Measurements from ENCODE around the gene CD69. TPM values are rescaled to one million over a fixed set of nuclear protein-coding genes. Genes with fewer than 3 reads are reported as not detected.

CD69 gene
- total RNA-seq, 1 donor from 2014 or later: 0.18 TPM

- DNase-seq (ENCODE audit: low read depth): no peak
- H3K27ac Mint-ChIP-seq (ENCODE audit: unreplicated experiment): no peak overlapping the region
Observed at GRCh38 chr12:9731393-9731792, 29.3 kb downstream of the CD69 start.

GRCh38 chr12:9730591-9730990 lies 30.1 kb downstream of the CD69 start:
- H3K9me3 ChIP-seq (ENCODE audit: insufficient read depth, low read depth, low read length): no peaks in the 10 kb centered on the region
- H3K27ac ChIP-seq (ENCODE audit: low read depth, low read length): no peak overlapping the region
- H3K4me1 ChIP-seq (ENCODE audit: insufficient read depth, low read length): no peaks in the 10 kb centered on the region
- Mint-ChIP-seq H3K4me3 (ENCODE audit: unreplicated experiment) (no peak overlapping the region), H3K4me1 (ENCODE audit: low read depth, unreplicated experiment) (no peaks in the 10 kb centered on the region), H3K27me3 (ENCODE audit: low read depth, unreplicated experiment) (no peaks in the 10 kb centered on the region), H3K27ac (ENCODE audit: unreplicated experiment) (no peak overlapping the region), H3K36me3 (ENCODE audit: low read depth, unreplicated experiment) (no peaks in the 10 kb centered on the region), H3K9me3 (ENCODE audit: unreplicated experiment) (no peaks in the 10 kb centered on the region)
- no peak overlapping the region for H2AFZ ChIP-seq (ENCODE audit: low read depth, low read length)
- H3K4me2 ChIP-seq (ENCODE audit: low read length): no peak overlapping the region
- DNase-seq (ENCODE audit: low read depth): no peak
- H4K20me1 ChIP-seq (ENCODE audit: insufficient read depth, low read length): no peaks in the 10 kb centered on the region
- H3K27me3 ChIP-seq (ENCODE audit: insufficient read depth, low read length): no peaks in the 10 kb centered on the region
- H3K9ac ChIP-seq (ENCODE audit: low read length): no peak overlapping the region
- H3K36me3 ChIP-seq (ENCODE audit: insufficient read depth, low read length): no peaks in the 10 kb centered on the region
- FAIRE-seq: no peak
- H3K79me2 ChIP-seq (ENCODE audit: insufficient read depth, low read length): no peaks in the 10 kb centered on the region
- no peak overlapping the region for H3K4me3 ChIP-seq (ENCODE audit: insufficient read depth, low read depth, low read length)
- no peak for TF ChIP-seq EZH2 (IDR thresholded peaks at IDR 0.05; ENCODE audit: insufficient read depth, low read length)
- TF ChIP-seq CTCF (IDR thresholded peaks at IDR 0.05; ENCODE audit: insufficient read depth, low read depth, low read length): no peak

More at GRCh38 chr12:9731393-9731792, 29.3 kb downstream of the CD69 start:
- H4K20me1 ChIP-seq (ENCODE audit: insufficient read depth, low read length): no peaks in the 10 kb centered on the region
- H3K4me3 ChIP-seq (ENCODE audit: insufficient read depth, low read depth, low read length): no peak overlapping the region
- no peaks in the 10 kb centered on the region for H3K9me3 Mint-ChIP-seq (ENCODE audit: unreplicated experiment)
- no peak overlapping the region for H2AFZ ChIP-seq (ENCODE audit: low read depth, low read length)
- no peaks in the 10 kb centered on the region for H3K4me1 ChIP-seq (ENCODE audit: insufficient read depth, low read length)
- FAIRE-seq: no peak
- no peaks in the 10 kb centered on the region for H3K36me3 Mint-ChIP-seq (ENCODE audit: low read depth, unreplicated experiment)
- no peak overlapping the region for H3K27ac ChIP-seq (ENCODE audit: low read depth, low read length)
- no peak for TF ChIP-seq CTCF (IDR thresholded peaks at IDR 0.05; ENCODE audit: insufficient read depth, low read depth, low read length)
- no peak for TF ChIP-seq EZH2 (IDR thresholded peaks at IDR 0.05; ENCODE audit: insufficient read depth, low read length)
- no peaks in the 10 kb centered on the region for H3K27me3 Mint-ChIP-seq (ENCODE audit: low read depth, unreplicated experiment)
- H3K9ac ChIP-seq (ENCODE audit: low read length): no peak overlapping the region
- H3K4me3 Mint-ChIP-seq (ENCODE audit: unreplicated experiment): no peak overlapping the region
- no peaks in the 10 kb centered on the region for H3K4me1 Mint-ChIP-seq (ENCODE audit: low read depth, unreplicated experiment)
- H3K36me3 ChIP-seq (ENCODE audit: insufficient read depth, low read length): no peaks in the 10 kb centered on the region
- no peaks in the 10 kb centered on the region for H3K9me3 ChIP-seq (ENCODE audit: insufficient read depth, low read depth, low read length)
- H3K4me2 ChIP-seq (ENCODE audit: low read length): no peak overlapping the region
- no peaks in the 10 kb centered on the region for H3K27me3 ChIP-seq (ENCODE audit: insufficient read depth, low read length)
- H3K79me2 ChIP-seq (ENCODE audit: insufficient read depth, low read length): no peaks in the 10 kb centered on the region

- Mint-ChIP-seq H3K4me1 (ENCODE audit: low read depth, unreplicated experiment) (no peaks in the 10 kb centered on the region), H3K4me3 (ENCODE audit: unreplicated experiment) (no peak overlapping the region), H3K27ac (ENCODE audit: unreplicated experiment) (no peak overlapping the region), H3K36me3 (ENCODE audit: low read depth, unreplicated experiment) (no peaks in the 10 kb centered on the region), H3K9me3 (ENCODE audit: unreplicated experiment) (no peaks in the 10 kb centered on the region), H3K27me3 (ENCODE audit: low read depth, unreplicated experiment) (no peaks in the 10 kb centered on the region)
- H4K20me1 ChIP-seq (ENCODE audit: insufficient read depth, low read length): no peaks in the 10 kb centered on the region
- no peaks in the 10 kb centered on the region for H3K27me3 ChIP-seq (ENCODE audit: insufficient read depth, low read length)
- no peak overlapping the region for H3K9ac ChIP-seq (ENCODE audit: low read length)
- no peak overlapping the region for H2AFZ ChIP-seq (ENCODE audit: low read depth, low read length)
- no peaks in the 10 kb centered on the region for H3K9me3 ChIP-seq (ENCODE audit: insufficient read depth, low read depth, low read length)
- no peak for FAIRE-seq
- no peak overlapping the region for H3K4me2 ChIP-seq (ENCODE audit: low read length)
- no peaks in the 10 kb centered on the region for H3K4me1 ChIP-seq (ENCODE audit: insufficient read depth, low read length)
- TF ChIP-seq EZH2 (IDR thresholded peaks at IDR 0.05; ENCODE audit: insufficient read depth, low read length) (no peak), CTCF (IDR thresholded peaks at IDR 0.05; ENCODE audit: insufficient read depth, low read depth, low read length) (no peak)
- H3K79me2 ChIP-seq (ENCODE audit: insufficient read depth, low read length): no peaks in the 10 kb centered on the region
- no peak overlapping the region for H3K27ac ChIP-seq (ENCODE audit: low read depth, low read length)
- no peak for DNase-seq (ENCODE audit: low read depth)
- no peaks in the 10 kb centered on the region for H3K36me3 ChIP-seq (ENCODE audit: insufficient read depth, low read length)
- no peak overlapping the region for H3K4me3 ChIP-seq (ENCODE audit: insufficient read depth, low read depth, low read length)
Observed at GRCh38 chr12:9730011-9730410, 30.7 kb downstream of the CD69 start.

Measured in astrocyte (in vitro differentiated cells and primary cell).